ENCODE data around the gene PKP2.
"Not testable (repeated sequence)": the region's sequence is repeated elsewhere in the genome, so short reads cannot be mapped to it uniquely, and the experiment has no call there.

The PKP2 gene

DNA sequence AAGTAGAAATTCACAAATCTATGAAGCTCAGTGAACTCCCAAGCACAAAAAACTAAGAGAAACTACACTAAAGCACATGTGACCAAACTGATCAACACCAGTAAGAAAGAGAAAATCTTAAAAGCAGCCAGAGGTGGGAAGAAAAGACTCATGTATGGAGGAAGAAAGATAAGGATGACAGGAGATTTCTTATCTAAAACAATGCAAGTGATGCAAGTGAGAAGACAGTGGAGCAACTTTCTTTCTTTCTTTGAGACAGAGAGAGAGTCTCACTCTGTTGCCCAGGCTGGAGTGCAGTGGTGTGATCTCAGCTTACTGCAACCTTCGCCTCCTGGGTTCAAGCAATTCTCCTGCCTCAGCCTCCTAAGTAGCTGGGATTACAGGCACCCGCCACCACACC is 34.9 kb downstream of the PKP2 start:
- ATAC-seq, DNase-seq: not testable (repeated sequence)

DNA sequence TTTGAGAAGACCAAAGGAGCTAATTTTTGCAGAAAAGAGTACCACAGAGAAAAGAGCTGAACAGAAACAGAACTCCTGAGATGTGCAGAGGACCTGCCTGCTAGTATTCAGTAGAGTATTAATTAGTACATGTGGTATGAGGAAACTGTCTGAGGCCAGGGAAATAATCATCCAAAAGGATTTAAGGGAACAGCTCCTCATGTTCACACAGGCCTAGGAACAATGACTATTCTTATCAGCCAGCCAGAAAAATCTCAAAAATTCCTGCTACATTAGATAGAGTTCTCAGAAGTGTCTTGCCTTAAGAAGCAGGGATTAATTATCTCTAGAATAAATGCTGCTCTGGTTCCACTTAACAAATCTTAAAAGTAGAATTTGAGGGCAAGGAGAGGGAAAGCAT is 36.4 kb downstream of the PKP2 start:
- DNase-seq: no peak
- no peak for ATAC-seq

DNA sequence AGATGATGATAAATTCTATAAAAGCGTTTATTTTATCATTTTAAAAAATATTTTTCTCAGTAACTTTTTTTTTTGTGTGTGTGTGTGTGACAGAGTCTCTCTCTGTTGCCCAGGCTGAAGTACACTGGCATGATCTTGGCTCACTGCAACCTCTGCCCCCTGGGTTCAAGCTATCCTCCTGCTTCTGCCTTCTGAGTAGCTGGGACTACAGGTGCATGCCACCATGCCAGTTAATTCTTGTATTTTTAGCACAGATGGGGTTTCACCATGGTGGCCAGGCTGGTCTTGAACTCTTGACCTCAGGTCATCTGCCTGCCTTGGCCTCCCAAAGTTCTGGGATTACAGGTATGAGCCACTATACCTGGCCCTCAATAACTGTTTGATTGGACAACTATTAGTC is 37.2 kb downstream of the PKP2 start:
- ATAC-seq: no peak

DNA sequence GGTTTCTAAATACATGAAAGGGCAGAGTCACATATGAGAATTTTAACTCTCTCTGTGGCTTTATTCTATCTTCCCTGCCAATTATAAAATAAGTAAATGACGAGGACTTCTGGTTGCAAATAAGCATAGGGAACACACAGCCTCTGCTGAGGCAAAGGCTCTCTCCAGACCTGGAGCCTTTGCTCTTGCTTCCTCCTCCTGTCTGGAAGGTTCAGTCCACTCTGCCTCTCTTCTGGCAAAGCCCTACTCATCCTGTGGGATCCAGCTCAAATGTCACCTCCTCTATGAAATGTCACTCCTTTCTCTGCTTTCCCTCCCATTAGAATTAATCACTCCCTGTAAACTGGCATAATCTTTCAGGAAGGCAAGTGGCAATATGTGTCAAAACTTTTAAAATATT is 41.9 kb downstream of the PKP2 start:
- no peak for DNase-seq
- ATAC-seq: no peak

More for the DNA sequence above, 37.2 kb downstream of the PKP2 start:
- DNase-seq: no peak

DNA sequence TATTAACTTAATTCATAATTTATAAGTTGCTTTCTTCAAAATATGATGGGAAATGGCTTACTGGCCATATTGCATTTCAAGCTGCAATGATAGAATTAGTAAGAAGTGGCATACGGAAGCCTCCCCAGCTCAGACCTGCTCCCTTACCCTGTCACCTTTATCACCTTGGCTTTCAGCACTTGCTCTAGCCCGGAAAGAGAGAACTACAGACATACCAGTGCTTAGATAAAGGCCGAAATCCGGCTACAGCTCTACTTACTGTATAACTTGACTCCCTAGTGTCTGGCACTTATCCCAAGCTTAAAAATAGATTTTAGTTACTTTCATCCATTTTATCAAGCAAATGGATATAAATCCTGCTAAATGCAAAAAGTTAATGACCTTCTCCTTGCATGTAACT is 42.5 kb downstream of the PKP2 start:
- ATAC-seq (no peak), DNase-seq (no peak)

DNA sequence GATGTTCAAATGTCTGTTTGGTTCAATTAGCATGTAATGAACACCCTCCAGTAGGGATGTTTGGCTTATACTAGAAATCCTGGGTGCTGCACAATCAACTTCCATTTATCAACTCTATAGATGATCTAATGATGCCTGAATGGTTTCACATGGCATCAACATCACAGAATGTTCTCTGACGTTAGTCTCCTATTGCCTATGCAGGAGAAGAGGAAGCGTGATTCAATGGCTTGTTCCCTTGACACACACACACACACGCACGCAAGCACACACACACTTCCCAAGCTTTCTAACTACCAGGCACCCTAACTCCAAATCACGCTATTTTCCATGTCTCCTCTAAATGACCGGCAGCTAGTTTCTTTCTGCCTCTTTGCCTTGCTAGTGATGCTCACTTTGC is 49.3 kb downstream of the PKP2 start:
- ATAC-seq (no peak), DNase-seq (no peak)

DNA sequence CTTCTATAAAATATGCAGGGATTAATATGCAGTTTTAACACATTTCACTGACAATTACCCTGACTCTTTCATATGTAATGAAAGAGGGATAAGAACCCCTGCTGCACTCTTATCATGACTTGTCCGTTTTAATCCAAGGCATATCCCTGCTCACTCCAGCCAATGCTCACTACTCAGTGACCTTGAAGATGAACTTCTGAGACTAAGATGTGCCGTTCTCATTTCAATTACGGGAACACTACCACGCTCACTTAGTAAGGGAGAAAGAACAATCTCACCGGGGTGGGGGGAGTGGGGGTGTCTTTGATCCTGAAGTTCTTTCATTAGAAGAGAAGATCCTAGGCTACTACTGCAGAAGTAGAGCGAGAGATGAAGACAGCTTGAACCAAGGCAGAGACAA is 50.5 kb downstream of the PKP2 start:
- ATAC-seq (no peak), DNase-seq (no peak)

DNA sequence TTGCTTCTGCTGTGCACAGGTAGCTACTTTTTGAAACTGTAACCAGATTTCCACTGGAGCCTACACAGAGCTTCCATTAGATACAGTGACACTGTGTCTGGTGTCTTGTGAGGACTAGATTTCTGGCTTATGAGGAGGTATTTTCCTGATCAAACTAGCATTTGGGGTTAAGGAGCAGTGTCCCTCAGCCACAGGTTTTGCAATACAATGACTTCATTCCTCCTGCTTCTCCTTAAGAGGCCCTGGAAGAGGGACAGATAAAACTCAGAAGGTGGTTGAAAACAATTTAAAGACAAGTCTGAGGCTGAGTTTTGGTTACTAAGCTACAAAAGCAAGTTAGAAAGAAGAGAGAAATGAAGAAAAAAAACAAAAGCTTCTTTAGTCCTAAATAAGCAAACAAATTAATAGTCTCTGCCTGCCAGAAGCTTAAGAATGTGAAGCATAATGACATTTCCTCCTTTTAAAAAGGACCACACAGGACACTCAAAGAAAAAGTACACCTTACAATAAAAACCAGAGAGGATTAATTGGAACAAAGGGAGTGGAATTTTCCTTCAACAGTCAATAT is 53.0 kb downstream of the PKP2 start:
- no peak for ATAC-seq
- no peak for DNase-seq

DNA sequence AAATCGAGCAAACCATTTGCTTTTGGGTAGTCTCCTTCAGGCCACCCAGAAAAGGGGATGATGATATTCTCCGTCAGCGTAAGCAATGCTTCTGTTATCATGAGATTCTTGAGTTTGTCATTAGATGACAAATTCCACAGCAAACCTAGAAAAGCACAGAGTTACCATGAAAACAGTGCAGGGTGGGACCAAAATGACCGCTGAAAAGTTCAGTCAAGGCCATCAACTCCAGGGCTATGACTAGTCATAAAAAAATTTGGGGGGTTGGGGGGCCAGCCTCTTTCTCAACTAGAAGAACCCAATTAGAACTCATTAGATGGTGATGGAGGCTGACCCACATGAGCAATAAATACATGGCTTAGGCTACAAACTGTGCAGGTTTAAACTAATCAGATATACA is 55.5 kb downstream of the PKP2 start:
- DNase-seq: no peak
- ATAC-seq: no peak

DNA sequence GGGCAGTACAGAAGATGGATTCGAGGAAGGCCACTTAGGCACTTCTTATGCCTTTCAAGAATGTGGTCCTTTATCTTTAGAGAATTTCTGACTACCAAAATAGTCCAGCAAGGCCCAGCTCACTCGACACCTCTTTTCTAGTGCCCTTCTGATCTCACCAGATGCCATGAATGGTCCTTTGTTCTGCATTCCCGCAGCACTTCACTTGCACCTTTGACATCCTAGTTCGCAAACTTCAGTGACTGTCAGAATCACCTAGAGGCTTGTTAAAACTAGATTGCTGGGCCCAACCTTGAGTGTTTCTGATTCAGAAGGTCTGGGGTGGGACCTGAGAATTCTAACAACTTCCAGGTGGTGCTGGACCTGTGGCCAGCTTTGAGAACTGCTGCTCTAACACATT is 56.7 kb downstream of the PKP2 start:
- DNase-seq: no peak
- ATAC-seq: no peak

DNA sequence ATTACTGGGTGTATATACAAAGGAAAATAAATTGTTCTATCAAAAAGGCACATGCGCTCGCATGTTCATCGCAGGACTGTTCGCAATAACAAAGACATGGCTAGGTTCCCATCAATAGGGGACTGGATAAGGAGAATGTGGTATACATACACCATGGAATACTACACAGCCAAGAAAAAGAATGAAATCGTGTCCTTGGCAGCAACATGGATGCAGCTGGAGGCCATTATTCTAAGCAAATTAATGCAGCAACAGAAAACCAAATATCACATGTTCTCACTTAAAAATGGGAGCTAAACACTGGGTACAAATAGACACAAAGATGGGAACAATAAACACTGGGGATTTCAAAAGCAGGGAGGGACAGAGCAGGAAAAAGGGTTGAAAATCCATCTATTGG is 58.6 kb downstream of the PKP2 start:
- no peak for DNase-seq
- no peak for ATAC-seq

DNA sequence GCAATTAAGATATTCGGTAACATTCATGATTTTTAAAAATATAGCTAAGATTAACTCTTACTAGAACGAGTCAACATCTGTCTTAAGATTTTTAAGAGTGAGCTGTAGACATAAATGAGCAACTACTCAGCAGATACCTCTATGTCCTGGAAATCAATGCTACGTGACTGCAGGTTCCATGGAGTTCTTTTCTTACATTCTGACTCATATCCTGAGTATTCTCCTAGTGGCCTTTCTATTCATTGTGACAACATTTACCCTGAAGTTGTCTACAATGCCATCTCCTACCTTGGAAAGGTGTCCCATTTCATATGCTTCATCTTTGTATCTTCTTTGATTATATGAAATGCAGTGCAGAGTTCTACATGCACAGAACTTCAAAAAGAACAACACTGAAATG is 59.9 kb downstream of the PKP2 start:
- ATAC-seq (no peak), DNase-seq (no peak)

DNA sequence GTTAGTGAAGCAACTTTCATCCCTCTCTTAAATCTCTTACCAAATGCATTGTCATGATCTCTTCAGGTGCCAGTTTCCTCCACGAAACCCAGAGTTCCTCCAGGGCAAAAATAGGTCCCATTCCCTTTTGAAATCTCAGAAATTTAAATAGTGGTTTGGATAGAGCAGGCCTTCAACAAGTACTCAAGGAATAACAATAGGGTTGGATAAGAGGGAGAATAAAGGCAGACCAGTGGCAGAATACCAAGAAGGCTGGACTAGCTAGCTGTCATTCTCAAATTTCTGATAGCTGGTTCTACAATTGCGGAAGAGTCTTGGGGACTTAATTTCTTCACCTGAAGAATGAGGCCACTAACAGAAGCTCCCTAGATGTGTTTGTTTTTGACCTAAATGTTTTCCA is 62.5 kb downstream of the PKP2 start:
- ATAC-seq (no peak), DNase-seq (no peak)

DNA sequence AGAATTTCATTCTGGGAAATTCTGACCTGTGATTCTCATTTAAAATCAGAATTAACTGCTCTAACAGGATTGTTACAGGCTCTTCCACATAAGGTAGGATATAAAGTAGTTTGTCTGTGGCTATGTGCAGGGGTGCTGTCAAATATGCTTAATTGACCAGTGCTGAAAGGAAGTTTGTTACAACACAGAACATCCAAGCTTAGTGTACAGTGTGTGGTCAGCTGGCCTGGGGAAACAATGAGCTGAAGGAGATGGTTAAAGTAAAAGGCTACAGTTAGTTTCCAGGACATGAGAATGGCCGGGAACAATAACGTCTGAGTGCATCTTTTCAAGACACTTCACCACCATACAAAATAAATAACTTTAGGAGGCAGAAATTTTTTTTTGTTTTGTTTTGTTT is 68.0 kb downstream of the PKP2 start:
- ATAC-seq: no peak
- no peak for DNase-seq

DNA sequence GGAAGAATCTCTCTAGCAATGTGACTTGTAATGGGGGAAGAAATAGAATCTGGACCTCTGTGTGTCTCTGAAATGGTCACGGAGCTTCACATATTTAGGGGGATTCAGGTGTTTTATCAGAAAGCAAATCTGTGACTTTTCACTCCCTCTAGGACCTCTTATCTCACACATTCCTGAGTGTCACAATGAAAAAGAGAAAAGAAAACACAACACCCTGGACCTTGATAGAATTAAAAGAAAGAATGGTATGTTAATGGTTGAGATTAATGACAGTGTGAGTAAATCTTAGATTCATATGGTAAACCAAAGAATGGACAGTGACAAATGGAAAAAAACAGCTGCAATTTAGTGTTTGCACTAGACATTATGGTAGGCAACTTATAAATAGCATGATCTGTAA is 68.5 kb downstream of the PKP2 start:
- DNase-seq (no peak), ATAC-seq (no peak)

DNA sequence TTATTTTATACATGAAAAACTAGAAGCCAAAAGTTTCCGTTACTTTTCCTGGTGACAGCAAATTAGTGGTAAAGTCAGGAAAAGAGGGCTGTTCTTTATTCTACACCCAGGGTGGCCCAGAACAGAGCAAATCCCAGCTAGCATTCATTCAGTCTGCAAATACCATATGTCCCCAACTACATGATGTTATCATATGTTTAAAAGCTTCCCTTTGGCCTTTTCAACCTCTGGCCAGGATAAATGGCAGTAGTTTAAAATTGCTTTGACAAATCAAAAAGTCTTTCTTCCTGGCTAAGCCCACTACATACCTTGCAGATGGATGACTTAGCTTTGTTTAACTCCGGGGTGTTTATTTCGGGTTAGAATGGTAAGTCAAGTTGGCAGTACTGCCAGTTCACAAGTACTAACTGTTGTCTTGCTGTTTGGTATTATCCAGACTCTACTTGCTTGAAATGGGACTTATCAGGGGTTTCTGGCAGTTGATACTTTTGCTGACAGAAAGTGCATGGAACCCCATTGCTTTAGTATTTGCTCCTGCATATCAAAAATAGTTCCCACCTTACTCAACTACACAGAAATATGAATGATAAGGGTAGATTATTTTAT is 69.7 kb downstream of the PKP2 start:
- no peak for DNase-seq
- no peak for ATAC-seq

DNA sequence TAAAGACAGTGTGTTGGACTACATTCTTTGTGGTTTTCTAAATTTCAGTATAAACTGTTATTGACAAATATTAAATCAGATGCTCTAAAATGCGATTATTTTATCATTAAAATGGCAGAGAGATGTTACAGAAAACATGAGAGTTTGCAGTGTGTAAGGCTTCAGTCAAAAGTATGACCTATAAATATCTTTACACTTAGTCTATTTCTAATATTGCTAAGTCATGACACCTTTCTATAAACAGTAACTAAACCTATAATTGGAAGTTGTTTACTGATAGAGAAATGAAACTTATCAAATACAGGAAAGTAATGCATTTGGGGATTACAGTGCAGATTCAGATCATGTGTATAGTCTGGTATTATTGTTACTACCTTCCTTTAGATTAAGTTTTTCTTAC is 72.0 kb downstream of the PKP2 start:
- DNase-seq (no peak), ATAC-seq (no peak)

DNA sequence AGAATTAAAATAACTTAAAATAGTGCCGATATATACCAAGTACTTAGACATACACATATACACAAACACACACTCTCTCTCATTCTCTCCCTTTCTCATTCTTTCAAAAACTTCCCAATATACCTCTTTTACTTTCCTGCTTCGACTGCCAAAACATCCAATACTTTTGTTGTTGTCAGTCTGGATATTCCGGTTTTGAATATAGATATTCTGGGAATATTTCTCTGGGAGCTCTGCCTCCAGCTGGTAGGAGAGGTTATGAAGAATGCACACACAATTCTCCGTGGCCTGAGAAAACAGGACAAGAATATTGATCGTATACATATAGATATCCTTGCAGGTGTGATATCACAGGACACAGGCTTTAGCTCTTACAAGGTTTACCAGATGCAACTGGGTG is 74.2 kb downstream of the PKP2 start:
- ATAC-seq (no peak), DNase-seq (no peak)

DNA sequence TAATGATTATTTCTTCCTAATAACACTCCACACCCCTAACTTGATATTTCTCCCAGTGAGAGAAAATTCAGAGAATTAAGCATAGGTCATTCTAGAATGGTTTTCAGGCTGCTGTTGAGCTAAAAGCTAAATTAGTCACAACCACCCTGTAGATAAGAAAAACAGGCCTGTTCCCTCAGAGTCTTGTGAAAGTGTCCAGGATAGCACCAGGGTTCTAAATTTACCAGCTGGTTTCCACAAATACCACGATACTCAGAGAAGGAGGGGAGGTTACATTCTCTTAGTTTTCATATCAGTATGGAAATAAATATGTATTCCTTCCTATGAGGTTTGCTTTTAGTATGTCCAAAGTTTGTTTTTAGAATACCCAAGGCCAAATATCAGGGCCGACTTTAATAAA is 74.9 kb downstream of the PKP2 start:
- DNase-seq: no peak
- ATAC-seq: no peak

DNA sequence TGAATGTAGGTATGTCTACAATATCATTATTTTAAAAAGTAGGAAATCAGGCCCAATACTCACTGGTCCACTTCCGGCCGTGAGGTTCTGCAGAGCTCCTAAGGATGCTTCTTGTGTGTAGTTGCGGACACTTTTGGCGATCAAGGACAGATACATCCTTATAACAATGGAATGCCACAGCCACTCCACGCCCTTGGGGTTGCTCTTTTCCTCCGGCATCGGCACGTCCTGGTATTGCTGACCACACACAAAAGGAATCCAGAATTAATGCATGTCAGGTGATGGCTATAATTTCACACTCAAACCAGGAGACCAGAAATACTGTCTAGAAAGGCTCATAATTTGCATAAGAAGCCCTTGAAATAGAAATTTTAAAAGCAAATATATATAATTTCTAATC is 75.3 kb downstream of the PKP2 start:
- DNase-seq (no peak), ATAC-seq (no peak)

DNA sequence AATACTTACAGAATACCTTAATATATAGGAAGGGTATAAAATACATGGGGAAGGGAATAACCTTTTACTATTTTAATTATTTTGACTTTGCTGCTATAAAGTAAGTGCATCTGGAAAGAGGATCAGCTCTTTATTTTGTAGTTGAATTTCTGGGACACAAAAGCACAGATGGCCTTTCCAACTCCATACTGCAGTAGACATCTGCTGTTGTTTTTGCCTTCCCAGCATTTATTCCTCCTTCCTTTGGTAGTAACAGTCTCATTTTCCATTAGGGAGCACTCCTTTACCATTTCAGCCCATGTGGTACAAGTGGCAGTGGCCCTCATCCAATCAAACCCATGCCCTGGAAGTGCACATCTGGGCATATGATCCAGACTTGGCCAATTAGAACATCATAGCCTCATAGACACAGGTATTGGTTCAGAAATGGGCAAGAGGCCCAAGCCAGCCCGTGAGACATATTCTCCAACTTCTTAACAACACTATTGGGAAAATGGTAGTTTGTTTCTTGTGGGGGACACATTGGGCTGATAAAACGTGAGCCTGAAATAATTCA is 76.1 kb downstream of the PKP2 start:
- ATAC-seq (no peak), DNase-seq (no peak)

DNA sequence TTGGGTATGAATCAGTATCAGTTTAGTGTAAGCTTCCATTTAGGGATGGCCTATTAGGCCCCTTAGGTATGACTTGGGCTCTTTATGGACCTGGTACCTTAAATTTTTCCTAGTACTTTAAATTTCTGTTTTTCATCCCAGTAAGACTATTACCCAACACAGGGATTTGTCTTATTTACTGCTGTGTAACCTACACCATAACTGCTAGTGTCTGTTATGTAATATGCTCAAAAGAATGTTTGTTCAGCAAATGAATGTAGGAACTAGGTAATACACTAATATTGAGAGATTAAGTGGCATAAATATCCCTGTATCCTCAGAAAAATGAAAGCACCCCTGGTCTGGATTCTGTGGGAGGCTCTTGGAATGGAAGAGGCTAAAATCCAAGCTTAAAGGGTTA is 77.2 kb downstream of the PKP2 start:
- DNase-seq (no peak), ATAC-seq (no peak)

DNA sequence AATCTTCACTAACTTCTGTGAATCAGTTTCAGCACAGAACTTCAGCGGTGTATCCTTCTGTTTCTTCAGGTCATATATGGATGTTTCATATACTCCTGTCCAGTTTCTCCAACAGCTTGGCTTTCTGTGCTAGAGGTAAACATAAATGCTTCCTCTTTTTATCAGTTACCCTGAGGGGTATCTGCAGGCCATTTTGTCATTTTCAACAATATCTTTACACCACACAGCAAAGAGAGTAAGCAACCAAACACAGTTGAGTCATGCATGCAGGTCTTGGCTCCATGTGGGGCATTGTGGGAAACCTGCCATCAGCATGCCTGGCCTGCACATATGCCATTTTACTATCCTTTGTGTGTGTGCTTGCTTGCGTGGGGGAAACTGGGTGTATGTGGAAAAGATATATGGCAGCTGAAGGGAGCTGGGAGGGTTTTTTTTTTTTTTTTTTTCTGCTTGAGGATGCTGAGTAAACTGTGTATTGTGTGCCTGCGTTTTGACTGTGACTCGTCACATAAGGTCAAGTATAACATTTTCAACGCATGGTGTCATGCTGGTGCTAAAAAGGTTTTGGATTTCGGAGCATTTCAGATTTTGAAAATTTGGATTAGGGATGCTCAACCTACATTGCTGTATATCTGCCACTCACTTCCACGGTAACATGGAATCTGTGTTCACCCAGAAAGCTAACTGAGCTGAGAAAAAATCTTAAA is 84.7 kb downstream of the PKP2 start:
- no peak for ATAC-seq
- no peak for DNase-seq

DNA sequence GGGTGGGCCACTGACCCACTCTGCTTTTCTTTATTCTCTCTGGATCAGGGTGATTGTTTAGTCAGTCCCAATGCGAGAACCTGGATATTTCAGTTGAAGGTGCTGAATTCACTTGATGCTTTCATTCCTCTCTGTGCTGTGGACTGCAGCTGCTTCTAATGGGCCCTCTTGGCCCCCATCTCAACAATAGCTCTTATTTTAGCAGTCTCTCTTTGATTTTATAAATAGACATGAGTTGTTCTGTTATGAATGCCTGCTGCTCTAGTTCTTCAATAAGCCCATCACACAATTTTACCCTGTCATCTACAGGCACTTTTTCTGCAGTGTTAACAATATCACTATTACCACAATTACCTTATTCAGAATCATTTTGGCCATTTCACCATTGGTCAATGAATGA is 86.7 kb downstream of the PKP2 start:
- no peak for ATAC-seq
- no peak for DNase-seq
